ENCODE data around the gene KLHL11.
"Not testable (repeated sequence)": the region's sequence is repeated elsewhere in the genome, so short reads cannot be mapped to it uniquely, and the experiment has no call there.

Gene KLHL11

DNA sequence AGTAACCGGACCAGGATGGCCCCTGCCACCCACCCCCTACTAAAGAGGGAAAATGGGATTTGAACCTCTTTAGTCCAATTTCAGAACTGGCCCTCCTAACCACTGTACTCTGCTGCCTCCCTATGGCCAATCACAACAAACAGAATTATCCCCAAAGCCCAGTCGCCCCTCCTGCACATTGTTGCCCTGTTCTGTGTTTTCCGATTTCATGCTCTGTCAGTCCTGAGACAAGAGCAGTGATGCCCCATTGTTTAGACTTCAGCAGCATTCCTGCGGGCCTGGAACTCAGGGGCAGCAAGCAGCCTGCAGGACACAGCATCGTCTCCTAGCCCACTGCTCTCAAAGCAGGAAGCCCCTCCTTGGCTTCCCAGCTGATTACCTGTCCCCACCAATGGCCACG is 20.5 kb upstream of the KLHL11 start:
- DNase-seq: no peak

DNA sequence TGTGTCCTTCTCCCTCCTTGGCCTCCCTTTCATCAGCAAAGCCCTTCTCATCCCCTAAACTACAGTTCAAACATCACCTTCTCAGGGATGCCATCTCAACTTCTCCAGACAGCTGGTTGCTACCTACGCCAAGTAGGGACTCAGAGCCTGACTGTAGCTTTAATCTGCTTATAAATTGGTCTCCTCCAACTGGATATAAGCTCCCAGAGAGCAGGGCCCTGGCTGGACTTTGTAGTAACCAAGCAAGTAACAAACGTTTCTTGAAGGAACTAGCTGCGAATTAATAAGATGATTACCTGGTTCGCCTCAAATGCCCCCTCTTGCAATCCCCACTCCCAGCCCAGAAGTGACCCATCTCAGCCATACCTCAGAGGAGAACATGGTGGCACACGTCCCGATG is 17.5 kb upstream of the KLHL11 start:
- no peak for DNase-seq

- DNase-seq: no peak
Observed at GRCh38 chr17:41880130-41880529, 14.9 kb upstream of the KLHL11 start.

DNA sequence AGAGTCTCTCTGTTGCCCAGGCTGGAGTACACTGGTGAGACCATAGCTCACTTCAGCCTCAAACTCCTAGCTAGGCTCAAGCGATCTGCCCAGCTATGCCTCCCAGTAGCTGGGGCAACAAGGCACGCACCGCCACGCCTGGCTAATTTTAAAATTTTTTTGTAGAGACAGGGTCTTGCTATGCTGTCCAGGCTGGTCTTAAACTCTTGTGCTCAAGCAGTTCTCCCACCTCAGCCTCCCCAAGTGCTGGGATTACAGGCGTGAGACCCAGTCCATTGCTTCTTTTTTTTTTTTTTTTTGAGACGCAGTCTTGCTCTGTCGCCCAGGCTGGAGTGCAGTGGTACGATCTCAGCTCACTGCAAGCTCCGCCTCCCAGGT is 9.1 kb upstream of the KLHL11 start:
- not testable (repeated sequence) for DNase-seq

- DNase-seq: no peak
Observed at GRCh38 chr17:41873559-41874292, 8.5 kb upstream of the KLHL11 start.

DNA sequence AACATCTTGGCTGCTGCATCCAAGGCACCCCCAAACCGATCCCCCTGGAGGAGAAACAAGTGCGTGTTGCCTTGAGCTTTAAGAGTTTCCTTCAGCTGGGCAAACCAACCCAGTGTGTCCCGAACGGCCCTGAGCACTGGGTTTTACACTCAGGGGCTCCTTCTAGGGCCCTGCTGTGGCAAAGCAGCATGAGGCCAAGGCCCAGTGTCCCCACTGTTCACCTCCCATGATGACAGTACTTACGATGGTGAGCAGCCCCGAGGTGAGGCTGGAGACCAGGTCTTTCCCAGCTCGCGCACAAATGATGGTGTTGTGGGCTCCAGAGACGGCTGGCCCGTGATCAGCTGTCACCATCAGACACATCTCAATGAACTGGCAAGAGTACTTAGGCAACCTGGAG is 6.6 kb upstream of the KLHL11 start:
- DNase-seq: no peak

- DNase-seq: no peak
Observed at GRCh38 chr17:41870627-41871026, 5.4 kb upstream of the KLHL11 start.

DNA sequence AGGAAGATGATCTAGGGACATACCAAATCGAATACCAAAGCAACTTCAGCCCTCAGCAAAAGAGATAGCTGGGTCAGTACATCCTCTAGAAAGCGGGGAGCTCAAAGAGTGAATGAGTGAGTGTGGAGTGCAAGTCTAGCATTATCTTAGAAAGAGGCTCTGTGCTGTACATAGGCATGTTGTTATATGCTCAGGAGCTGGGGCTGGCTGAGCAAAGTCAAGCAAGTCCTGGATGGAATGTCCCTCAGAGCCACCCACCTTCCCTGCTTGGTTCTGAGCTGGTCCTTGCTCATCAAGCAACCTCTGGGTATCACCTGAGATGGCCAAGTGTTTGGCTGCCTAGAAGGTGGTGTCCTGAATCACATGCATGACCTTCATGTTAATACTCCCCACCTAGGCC is 4.9 kb upstream of the KLHL11 start:
- no peak for DNase-seq

GRCh38 chr17:41869426-41869825 is 4.2 kb upstream of the KLHL11 start:
- DNase-seq: no peak

GRCh38 chr17:41868568-41868967 is 3.3 kb upstream of the KLHL11 start:
- no peak for DNase-seq

DNA sequence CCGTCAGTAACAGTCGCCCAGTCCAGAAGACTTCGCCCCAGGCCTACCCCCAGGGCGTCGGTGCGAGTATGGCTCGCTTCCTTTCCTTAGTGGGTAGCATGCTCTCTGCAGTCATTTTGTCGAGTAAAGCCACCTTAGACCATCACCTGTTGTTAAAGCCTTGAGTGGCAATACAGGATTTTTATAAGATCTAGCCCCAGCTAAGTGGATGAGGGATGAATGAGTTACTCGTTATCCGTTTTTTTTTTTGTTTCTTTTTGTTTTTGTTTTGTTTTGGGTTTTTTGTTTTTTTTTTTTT is 322 bp upstream of the KLHL11 start:
- no peak for DNase-seq

DNA sequence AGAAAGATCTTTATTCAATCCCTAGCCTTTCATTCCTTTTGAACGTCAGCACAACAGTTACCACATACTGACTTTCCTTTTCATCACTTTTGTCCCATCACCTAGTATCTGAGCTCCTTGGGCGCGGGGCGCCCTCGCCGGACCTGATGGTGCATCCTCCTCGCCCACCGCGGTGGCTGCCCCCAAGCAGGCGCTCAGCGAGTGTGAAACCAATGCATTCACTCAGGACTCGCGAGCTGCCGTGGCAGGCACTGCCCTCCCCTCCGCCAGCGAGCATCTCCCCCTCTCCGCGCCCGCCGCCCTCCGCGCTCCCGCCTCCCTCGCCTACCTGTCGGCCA is 756 bp downstream of the KLHL11 start:
- DNase-seq: no peak

DNA sequence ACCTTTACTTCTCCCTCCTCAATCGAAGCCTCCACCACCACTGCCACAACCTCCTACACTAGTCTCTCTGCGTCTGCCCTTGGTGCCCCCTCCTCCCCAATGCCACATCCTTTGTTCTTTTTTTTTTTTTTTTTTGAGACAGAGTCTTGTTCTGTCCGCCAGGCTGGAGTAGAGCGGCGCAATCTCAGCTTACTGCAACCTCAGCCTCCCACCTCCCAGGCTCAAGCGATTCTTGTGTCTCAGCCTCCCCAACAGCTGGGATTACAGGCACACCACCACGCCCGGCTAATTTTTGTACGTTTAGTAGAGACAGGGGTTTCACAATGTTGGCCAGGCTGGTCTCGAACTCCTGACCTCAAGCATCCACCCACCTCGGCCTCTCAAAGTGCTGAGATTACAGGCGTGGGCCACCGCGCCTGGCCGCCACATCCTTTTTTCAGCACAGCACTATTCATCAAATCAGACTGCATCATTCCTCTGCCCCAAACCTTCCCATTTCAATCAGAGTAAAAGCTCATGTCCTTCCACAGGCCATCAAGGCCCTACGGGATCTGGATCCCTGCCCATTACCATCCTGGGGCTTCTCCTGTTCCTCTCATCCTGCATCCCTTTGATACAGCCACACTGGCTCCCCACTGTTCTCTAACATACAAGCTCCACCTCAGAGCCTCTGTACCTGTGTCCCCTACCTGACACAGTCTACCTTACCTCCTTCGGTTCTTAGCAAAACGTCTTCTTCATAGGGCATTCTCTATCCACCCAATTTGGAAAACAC is 2.0 kb downstream of the KLHL11 start:
- no peak for DNase-seq

DNA sequence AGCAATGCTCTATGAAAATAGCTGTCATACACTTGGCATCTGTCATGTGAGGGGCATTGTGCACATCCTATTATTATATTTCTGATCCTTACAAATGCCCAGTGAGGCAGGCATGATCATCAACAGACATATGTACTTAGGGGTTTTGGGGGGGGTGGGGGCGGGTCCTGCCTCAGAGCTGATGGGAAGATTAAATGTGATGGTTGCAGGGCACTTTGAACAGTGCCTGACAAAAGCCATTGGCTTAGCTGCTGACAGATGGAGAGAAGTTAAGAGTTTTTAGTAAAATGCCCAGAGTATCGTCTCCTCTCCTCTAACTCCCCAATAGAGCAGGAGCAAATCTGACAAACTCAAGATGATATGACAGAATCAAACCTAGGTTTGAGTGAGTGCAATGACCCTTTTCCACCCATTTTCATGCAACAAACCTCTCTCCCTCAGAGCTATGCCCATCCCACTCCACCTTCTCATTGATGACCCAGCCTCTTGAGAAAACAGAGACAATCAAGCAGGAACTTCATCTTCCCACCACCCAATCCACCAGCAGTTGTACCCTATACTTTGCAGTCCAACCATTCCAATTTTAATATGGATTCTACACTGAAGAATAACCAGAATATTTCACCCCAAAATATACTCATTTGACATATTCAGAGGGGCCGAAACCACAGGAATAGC is 4.8 kb downstream of the KLHL11 start:
- no peak for DNase-seq

DNA sequence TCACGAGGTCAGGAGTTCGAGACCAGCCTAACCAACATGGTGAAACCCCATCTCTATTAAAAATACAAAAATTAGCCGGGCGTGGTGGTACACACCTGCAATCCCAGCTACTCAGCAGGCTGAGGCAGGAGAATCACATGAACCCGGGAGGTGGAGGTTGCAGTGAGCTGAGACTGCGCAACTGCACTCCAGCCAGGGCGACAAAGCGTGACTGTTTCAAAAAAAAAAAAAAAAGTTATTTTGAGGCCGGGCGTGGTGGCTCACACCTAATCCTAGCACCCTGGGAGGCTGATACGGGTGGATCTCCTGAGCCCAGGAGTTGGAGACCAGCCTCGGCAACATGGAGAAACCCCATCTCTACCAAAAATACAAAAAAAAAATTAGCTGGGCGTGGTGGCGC is 13.8 kb downstream of the KLHL11 start:
- DNase-seq: not testable (repeated sequence)

DNA sequence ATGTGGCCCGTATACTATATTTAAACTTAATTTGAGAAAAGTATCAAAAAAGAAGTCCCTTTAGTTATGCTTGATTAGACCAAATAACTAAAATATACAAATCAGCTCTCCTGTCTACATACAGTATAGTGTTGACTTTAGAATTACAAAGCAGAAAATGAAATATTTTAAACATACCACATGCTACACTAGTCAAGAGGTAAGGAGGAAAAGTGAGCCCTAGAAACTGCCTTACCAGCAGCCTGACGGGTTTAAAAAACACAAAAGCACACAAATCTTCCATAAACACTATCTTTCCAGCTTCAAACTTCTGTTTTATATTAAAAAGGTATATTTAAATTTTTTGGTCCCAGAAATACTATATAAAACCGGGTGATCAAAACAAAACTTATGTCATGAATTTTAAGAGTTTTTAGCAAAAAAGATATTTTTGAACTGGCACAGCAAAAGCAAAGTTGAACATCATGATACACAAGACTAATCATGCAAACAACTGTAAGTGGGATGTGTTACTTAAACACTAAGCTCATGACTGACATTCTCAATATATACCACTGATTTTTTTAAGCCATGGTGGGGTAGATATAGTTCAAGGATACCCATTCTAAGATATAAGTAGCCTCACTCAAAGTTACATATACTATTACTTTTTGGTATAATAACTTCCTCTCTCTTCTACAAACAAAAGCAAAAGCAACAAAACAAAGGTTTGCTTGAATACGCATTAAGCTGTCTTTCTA is 15.8 kb downstream of the KLHL11 start:
- no peak for DNase-seq

GRCh38 chr17:41848788-41849187 is 16.4 kb downstream of the KLHL11 start:
- DNase-seq: no peak

- no peak for DNase-seq
Observed at GRCh38 chr17:41844971-41845370, 20.3 kb downstream of the KLHL11 start.

- DNase-seq: not testable (repeated sequence)
Observed at GRCh38 chr17:41840781-41841180, 24.4 kb downstream of the KLHL11 start.

DNA sequence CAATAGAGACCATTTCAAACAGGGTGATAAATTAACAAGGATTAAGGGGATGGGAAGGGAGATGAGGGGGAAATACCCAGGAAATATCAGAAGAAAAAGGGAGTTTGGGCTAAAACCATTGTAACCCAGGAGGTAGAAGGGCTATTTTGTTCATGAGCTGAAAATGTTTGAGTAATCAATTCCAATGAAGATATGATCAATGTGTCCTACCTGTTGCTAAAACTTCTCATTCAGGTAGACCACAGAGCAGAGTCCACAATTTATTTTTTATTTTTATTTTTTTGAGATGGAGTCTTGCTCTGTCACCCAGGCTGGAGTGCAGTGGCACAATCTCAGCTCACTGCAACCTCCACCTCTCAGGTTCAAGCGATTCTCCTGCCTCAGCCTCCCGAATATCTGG is 25.8 kb downstream of the KLHL11 start:
- not testable (repeated sequence) for DNase-seq

GRCh38 chr17:41837761-41838538 is 27.3 kb downstream of the KLHL11 start, which contains the start of gene KLHL10:
TSS of gene KLHL10 (plus strand) at chr17:41837825. CDS start at chr17:41837933, 108 bp downstream.
- no peak for DNase-seq

DNA sequence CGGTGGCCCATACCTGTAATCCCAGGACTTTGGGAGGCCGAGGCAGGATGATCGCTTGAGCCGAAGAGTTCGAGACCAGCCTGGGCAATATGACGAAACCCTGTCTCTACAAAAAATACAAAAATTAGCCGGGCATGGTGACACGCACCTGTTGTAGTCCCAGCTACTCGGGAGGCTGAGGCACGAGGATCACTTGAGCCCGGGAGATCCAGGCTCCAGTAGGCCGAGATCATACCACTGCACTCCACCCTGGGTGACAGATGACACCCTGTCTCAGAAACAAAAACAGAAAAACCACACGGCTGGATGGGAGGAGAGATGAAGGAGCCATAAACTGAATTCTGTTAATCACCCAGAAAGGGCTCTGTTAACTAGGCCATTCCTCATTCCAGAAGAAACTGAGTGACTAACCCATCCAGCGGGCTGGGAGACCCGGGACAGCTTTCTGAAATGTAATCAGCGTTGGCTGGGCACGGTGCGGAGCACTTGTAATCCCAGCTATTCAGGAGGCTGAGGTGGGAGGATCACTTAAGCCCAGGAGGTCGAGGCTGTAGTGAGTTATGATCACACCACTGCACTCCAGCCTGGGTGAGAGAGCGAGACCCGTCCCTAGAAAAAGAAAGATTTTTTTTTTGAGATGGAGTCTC is 28.6 kb downstream of the KLHL11 start:
- DNase-seq: no peak
